Hematopoietic multipotent progenitor cell treated with erythropoietin and hydrocortisone succinate and interleukin-3 and kit ligand, for 15 days (in vitro differentiated cells): ENCODE measurements around the gene C12orf57.

Source experiments
- DNase-seq: peaks from one replicate; pipeline ENCODE4 v3.0.0-alpha.2; 2015; ENCODE audit warnings: low spot score

C12orf57 gene

GRCh38 chr12:6917491-6918231 lies 26.2 kb upstream of the C12orf57 start:
- no peak for DNase-seq

- no peak for DNase-seq
These were observed 24.2 kb upstream of the C12orf57 start for GRCh38 chr12:6919588-6919987.

DNA sequence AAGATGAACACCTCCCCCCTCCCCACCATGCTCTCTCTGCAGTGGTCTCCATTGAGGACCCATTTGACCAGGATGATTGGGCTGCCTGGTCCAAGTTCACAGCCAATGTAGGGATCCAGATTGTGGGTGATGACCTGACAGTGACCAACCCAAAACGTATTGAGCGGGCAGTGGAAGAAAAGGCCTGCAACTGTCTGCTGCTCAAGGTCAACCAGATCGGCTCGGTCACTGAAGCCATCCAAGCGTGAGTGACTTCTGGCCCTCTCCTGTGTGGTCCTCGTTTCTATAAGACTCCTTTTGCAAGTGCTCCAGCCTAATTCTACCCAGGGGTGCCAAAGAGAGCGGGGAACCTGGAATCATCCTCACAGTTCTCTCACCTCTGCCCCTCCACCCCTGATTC lies 22.3 kb upstream of the C12orf57 start:
- DNase-seq: no peak

DNA sequence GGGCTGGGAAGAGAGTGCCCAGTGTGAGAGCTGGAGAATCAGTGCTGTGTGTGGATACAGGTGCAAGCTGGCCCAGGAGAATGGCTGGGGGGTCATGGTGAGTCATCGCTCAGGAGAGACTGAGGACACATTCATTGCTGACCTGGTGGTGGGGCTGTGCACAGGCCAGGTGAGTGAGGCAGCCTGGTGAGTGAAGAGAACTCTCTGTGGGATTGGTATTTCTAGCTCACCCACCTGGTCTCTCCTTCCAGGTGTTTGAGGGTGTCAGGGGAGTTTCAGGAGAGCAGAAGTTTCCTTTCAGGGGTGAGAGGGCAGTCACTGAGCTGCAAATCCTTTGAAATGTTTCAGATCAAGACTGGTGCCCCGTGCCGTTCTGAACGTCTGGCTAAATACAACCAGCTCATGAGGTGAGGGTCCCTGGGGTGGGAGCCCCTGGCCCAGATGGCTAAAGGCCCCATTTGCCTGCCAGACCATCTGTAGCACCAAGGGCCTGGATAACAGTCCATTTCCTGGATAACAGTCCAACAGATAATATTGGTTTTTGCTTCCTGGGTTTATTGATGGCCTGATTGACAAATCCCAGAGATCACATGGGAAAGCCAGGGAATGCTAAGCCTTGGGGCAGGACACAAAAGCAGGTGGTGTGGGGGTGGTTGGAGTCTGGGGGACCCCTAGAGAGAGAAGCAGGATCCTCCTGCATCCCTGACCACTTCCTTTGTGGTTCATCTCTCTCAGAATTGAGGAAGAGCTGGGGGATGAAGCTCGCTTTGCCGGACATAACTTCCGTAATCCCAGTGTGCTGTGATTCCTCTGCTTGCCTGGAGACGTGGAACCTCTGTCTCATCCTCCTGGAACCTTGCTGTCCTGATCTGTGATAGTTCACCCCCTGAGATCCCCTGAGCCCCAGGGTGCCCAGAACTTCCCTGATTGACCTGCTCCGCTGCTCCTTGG lies 21.6 kb upstream of the C12orf57 start:
- DNase-seq: no peak

- no peak for DNase-seq
These were observed 20.7 kb upstream of the C12orf57 start for GRCh38 chr12:6923003-6923732.

GRCh38 chr12:6923851-6924250 lies 20.0 kb upstream of the C12orf57 start:
- no peak for DNase-seq

DNA sequence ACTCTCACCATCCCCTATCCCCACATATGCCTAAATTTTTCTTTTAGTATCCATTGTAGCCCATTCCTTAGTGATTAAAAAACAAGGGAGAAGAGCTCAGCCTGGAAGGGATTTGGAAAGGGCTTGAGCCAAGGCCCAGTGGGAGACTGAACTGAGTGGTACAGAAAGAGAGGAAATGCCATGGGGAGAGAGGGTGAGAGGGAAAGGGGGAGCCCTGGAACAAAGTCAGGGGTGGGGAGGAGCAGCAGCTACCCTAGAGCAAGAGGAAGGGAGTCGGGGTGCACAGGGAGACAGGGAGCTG lies 18.6 kb upstream of the C12orf57 start:
- DNase-seq: no peak

DNA sequence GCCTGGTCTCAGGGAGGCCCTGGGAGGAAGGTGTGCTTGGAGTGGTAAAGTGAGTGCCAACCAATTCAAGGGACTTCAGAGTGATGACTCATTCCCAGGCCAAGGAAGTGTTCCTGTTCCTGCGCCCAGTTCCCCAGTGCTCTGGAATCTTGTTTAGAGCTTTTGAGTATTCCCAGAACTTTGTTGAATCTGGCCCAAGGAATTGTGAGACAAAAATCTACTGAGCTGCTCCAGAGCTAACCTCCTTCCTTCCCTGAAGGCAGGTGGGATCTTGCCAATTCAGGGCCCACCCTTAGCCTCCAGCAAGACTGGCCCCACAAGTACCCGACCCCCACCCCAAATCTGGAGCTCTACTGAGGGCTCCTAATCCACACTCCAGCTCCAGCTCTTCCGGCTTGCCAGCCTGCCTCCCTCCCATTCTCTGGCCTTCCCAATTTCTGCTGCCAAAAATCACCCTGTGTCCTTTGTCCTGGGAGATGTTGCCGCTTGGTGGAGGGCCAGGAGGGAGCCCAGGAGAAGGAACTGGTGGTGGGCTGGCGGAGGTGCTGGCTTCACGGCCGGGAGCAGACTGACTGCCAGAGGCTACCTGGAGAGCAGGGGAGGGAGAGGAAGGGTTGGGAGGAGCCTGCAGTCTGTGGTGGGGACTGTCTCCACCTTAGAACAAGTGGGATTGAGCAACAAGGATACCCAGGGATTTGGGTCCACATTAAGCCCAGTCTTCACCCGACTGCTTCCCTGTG lies 18.1 kb upstream of the C12orf57 start:
- no peak for DNase-seq

DNA sequence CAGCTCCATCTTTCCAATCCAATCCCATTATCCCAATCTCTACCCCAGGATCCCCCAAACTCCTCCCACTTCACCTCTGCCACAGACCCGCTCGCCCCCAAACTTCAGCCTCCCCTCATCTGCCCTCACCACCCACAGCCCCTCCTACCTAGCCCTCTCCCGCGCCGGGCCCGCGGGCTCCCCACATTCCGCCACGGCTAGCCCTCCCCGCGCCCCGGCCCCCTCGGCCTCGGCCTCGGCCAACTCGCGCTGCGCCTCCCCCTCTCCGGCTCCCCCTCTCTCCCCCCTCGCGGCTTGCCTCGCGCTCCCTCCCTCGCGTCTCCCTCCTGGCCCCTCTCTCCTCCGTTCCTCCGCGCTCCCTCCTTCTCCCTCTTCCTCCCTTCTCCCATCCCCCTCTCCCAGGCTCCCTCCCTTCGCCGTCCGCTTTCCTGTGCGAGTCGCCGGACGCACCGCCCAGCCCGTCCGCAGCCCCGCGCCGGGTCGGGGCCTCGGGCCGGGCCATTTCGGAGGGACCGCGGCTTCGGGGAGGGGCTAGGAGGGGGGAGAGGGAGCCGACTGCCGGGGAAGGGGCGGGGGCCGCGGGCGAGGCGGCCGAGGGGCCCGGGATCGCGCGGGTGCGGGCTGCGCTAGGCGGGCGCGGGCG lies 16.3 kb upstream of the C12orf57 start, which contains the start of gene ATN1:
ATN1 (plus strand) TSS at position 581 of the 643 bp plus-strand sequence. CDS start 6,043 bp downstream, outside the sequence.
- no peak for DNase-seq

- no peak for DNase-seq
These were observed 15.7 kb upstream of the C12orf57 start for GRCh38 chr12:6928022-6928702.

- DNase-seq: no peak
These were observed 15.0 kb upstream of the C12orf57 start for GRCh38 chr12:6928703-6929407.

DNA sequence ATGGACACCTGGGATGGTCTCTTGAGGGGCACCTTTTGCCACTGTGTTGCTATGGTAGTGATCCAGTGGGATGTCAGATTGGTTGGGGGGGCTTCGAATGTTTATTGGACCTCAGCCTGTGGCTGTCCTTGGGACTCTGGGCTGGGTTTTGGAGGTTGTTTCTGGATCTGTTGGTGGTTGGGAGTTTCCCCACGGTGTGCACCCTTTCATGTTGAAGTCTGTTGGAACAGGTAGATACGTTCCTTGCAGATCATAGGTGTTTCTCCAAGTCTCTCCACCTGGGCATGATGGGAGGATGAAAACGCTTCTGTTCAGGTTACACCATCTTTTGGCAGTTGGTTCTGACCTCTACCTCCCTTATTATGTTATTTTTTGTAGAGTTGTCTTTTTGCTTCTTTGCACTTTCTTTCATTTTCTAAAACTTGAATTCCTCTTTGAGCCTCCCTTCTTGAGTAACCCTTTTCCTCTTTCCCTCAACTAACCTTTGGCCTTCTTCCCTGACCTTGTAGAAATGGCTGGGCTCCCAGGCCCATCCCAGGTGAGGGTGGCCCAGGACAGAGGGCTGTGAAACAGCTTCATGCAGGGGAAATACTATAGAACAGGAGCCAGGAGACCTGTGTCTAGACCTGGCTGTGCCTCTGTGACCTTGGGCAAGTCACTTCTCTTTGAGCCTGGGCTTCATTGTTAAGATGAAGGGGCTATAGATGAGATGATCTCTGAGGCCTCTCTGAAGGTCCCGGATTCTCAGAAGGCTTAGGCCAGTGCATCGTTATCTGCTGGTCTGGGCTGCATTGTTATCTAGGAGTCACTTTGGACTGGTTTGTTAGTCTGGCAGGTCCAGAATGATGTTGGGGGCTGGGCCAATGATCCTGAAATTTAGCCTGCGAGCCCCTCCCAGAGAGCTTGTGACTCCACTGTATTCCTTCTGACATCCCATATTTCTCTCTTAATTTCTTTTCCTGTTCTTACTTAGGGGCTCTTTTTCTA lies 14.1 kb upstream of the C12orf57 start:
- DNase-seq: no peak

DNA sequence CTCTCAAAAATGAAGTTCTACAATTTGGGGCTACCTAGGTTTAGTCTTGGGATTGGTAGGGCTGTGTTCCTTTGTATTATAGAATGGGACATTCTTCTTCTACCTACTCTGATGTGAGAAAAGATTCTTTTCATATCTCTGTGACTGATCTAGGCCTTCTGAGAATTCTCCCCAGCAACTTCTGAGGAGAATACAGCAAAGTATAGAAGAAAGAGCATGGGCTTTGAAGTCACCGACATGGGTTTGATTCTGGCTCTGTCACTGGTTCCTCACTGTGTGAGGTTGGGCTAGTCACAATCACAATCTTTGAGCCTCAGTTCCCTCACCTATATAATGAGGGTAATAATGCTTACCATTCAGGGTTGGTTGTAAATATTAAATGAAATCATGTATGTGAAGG lies 11.1 kb upstream of the C12orf57 start:
- DNase-seq: no peak

DNA sequence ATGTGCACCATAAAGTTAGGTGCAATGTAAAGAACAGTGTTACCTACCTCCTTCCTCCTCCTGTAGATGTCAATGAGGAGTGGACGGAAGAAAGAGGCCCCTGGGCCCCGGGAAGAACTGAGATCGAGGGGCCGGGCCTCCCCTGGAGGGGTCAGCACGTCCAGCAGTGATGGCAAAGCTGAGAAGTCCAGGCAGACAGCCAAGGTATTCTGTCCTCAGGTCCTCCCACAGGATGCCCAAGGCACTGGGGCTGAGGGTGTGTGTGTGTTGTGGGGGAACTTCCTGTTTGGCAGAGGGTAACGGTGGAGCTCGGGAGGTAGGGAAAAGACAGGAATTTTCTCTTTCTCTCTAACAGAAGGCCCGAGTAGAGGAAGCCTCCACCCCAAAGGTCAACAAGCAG lies 9.7 kb upstream of the C12orf57 start:
- no peak for DNase-seq

DNA sequence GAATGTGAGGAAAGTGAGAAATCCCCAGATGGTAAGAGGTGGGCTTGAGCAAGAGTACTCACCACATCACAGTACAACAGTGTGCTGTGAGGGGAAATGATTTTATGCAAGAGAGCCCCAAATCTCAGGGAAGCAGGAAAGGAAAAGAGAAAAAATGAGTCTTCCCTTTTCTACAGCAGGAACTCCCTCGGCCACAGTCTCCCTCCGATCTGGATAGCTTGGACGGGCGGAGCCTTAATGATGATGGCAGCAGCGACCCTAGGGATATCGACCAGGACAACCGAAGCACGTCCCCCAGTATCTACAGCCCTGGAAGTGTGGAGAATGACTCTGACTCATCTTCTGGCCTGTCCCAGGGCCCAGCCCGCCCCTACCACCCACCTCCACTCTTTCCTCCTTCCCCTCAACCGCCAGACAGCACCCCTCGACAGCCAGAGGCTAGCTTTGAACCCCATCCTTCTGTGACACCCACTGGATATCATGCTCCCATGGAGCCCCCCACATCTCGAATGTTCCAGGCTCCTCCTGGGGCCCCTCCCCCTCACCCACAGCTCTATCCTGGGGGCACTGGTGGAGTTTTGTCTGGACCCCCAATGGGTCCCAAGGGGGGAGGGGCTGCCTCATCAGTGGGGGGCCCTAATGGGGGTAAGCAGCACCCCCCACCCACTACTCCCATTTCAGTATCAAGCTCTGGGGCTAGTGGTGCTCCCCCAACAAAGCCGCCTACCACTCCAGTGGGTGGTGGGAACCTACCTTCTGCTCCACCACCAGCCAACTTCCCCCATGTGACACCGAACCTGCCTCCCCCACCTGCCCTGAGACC lies 8.2 kb upstream of the C12orf57 start:
- DNase-seq: no peak

DNA sequence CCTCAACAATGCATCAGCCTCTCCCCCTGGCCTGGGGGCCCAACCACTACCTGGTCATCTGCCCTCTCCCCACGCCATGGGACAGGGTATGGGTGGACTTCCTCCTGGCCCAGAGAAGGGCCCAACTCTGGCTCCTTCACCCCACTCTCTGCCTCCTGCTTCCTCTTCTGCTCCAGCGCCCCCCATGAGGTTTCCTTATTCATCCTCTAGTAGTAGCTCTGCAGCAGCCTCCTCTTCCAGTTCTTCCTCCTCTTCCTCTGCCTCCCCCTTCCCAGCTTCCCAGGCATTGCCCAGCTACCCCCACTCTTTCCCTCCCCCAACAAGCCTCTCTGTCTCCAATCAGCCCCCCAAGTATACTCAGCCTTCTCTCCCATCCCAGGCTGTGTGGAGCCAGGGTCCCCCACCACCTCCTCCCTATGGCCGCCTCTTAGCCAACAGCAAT lies 7.6 kb upstream of the C12orf57 start:
- no peak for DNase-seq

DNA sequence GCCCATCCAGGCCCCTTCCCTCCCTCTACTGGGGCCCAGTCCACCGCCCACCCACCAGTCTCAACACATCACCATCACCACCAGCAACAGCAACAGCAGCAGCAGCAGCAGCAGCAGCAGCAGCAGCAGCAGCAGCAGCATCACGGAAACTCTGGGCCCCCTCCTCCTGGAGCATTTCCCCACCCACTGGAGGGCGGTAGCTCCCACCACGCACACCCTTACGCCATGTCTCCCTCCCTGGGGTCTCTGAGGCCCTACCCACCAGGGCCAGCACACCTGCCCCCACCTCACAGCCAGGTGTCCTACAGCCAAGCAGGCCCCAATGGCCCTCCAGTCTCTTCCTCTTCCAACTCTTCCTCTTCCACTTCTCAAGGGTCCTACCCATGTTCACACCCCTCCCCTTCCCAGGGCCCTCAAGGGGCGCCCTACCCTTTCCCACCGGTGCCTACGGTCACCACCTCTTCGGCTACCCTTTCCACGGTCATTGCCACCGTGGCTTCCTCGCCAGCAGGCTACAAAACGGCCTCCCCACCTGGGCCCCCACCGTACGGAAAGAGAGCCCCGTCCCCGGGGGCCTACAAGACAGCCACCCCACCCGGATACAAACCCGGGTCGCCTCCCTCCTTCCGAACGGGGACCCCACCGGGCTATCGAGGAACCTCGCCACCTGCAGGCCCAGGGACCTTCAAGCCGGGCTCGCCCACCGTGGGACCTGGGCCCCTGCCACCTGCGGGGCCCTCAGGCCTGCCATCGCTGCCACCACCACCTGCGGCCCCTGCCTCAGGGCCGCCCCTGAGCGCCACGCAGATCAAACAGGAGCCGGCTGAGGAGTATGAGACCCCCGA lies 7.0 kb upstream of the C12orf57 start:
- DNase-seq: no peak
